GM19467 (cell line): ENCODE results near the gene DDX39A.
"Not testable (repeated sequence)": the region's sequence is repeated elsewhere in the genome, so short reads cannot be mapped to it uniquely, and the experiment has no call there.

Experiments used
- ATAC-seq: cut with Tn5 transposase; IDR thresholded peaks from one replicate; pipeline ENCODE4 v1.9.1; 2021; ENCODE audit warnings: mild to moderate bottlenecking, moderate library complexity; ENCODE audit not compliant: unreplicated experiment

DDX39A gene

GRCh38 chr19:14367016-14367415, 52.1 kb downstream of the DDX39A start:
- no peak for ATAC-seq

- no peak for ATAC-seq
These were observed 52.6 kb downstream of the DDX39A start for GRCh38 chr19:14366529-14366928.

GRCh38 chr19:14364098-14364443, 55.1 kb downstream of the DDX39A start:
- not testable (repeated sequence) for ATAC-seq

- ATAC-seq: no peak
These were observed 55.7 kb downstream of the DDX39A start for GRCh38 chr19:14363183-14364097.

GRCh38 chr19:14361824-14362223, 57.3 kb downstream of the DDX39A start:
- no peak for ATAC-seq
